Measurements from ENCODE around the gene SHROOM4. TPM values are rescaled to one million over a fixed set of nuclear protein-coding genes. Genes with fewer than 3 reads are reported as not detected.

The SHROOM4 gene
- total RNA-seq, 1 experiment from 2014 or later, result 2.1 TPM

DNA sequence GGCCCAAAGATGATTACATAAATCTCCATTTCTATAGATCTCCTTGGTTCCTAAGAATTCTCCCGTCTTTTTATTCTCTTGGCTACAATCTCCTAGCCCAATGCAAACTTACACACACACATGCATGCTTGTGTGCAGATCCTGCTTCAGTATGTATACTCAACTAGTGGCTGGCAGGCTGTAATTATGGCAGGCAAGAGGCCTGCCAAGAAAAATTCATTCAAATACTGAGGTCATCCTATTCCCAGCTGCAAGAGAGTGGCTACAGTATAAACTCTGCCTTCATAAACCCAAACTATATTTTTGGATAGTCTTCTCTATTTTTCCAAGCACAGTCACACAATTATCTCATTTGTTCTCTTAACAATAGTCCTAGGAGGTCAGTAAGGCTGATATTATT lies 95.2 kb downstream of the SHROOM4 start:
- H3K4me3 Mint-ChIP-seq, result no peak overlapping the region
- Histone ChIP-seq H3K23ac (ENCODE audit: insufficient read length, low read depth, low read length) (no peak overlapping the region), H3K9ac (ENCODE audit: extremely low read depth, insufficient read length, low read length) (no peak overlapping the region), H4K8ac (replicated peaks; ENCODE audit: insufficient read length, low read depth, low read length) (no peak overlapping the region), H3K79me1 (ENCODE audit: insufficient read depth, low read depth, low read length, poor library complexity, severe bottlenecking) (no peaks in the 10 kb centered on the region), H3K9me3 (ENCODE audit: control insufficient read depth, low read depth, low read length) (no peaks in the 10 kb centered on the region), H3K56ac (ENCODE audit: insufficient read length, low read depth, low read length) (no peak overlapping the region), H3K14ac (ENCODE audit: insufficient read depth, low read length) (no peak overlapping the region), H2BK20ac (ENCODE audit: low read depth, low read length, poor library complexity, severe bottlenecking) (no peak overlapping the region), H3T11ph (ENCODE audit: low read length) (no peak overlapping the region), H4K91ac (ENCODE audit: insufficient read length, low read depth, low read length) (no peak overlapping the region), H2BK15ac (ENCODE audit: low read depth, low read length) (no peak overlapping the region), H2AK5ac (ENCODE audit: insufficient read length, low read length) (no peak overlapping the region), H3K79me2 (ENCODE audit: insufficient read depth, low read length) (no peaks in the 10 kb centered on the region), H3K4me1 (ENCODE audit: insufficient read depth, low read length) (peaks cover 9% of the 10 kb centered on the region; the same call in 1 of the 2 replicates), H2BK120ac (ENCODE audit: low read depth, low read length, poor library complexity, severe bottlenecking) (no peak overlapping the region), H3K4me2 (ENCODE audit: insufficient read depth, insufficient read length, low read length) (no peak overlapping the region), H3K4ac (ENCODE audit: low read depth, low read length) (no peak overlapping the region), H3K23me2 (ENCODE audit: insufficient read length, low read depth, low read length, poor library complexity, severe bottlenecking) (no peaks in the 10 kb centered on the region), H2AFZ (ENCODE audit: low read length) (no peak overlapping the region), H4K20me1 (ENCODE audit: control insufficient read depth, insufficient read depth, insufficient read length) (no peaks in the 10 kb centered on the region), H2BK5ac (ENCODE audit: insufficient read length, low read length) (no peak overlapping the region), H3K27me3 (ENCODE audit: insufficient read depth, low read length) (no peaks in the 10 kb centered on the region), H3K27ac (ENCODE audit: insufficient read length, low read depth, low read length) (no peak overlapping the region), H4K5ac (ENCODE audit: insufficient read length, low read depth, low read length) (no peak overlapping the region), H3K18ac (ENCODE audit: insufficient read length, low read depth, low read length) (no peak overlapping the region), H2BK12ac (ENCODE audit: insufficient read length, low read depth, low read length) (no peak overlapping the region)
- H3K27ac Mint-ChIP-seq, result no peak overlapping the region
- no peaks in the 10 kb centered on the region for H3K27me3 Mint-ChIP-seq (ENCODE audit: low read depth)
- H3K9me3 Mint-ChIP-seq, result peaks cover 53 to 67% of the 10 kb centered on the region in 2 experiments
- TF ChIP-seq, protein P1, sequence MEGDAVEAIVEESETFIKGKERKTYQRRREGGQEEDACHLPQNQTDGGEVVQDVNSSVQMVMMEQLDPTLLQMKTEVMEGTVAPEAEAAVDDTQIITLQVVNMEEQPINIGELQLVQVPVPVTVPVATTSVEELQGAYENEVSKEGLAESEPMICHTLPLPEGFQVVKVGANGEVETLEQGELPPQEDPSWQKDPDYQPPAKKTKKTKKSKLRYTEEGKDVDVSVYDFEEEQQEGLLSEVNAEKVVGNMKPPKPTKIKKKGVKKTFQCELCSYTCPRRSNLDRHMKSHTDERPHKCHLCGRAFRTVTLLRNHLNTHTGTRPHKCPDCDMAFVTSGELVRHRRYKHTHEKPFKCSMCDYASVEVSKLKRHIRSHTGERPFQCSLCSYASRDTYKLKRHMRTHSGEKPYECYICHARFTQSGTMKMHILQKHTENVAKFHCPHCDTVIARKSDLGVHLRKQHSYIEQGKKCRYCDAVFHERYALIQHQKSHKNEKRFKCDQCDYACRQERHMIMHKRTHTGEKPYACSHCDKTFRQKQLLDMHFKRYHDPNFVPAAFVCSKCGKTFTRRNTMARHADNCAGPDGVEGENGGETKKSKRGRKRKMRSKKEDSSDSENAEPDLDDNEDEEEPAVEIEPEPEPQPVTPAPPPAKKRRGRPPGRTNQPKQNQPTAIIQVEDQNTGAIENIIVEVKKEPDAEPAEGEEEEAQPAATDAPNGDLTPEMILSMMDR (conservative IDR thresholded peaks at IDR 0.05), result no peak
- H3K36me3 Mint-ChIP-seq (ENCODE audit: insufficient read depth in 1 of 3, low read depth in 3 of 3), result peaks cover 0 to 7% (median 5%) of the 10 kb centered on the region in 3 experiments
- peaks cover 43 to 44% of the 10 kb centered on the region in 2 experiments for H3K4me1 Mint-ChIP-seq
- no peak for DNase-seq
- no CpG with 5 or more reads among the region's 1 CpG for WGBS (ENCODE audit: extremely low coverage, insufficient read length, low lambda C conversion rate)
